GM23248 (cell line): Measurements from ENCODE around the gene OR2M7. TPM values are rescaled to one million over a fixed set of nuclear protein-coding genes. Genes with fewer than 3 reads are reported as not detected.
"Not testable (repeated sequence)": the region's sequence is repeated elsewhere in the genome, so short reads cannot be mapped to it uniquely, and the experiment has no call there.

Experiments
- DNase-seq: peaks from one replicate; pipeline ENCODE4 v3.0.0-alpha.2; 2015
- H2AFZ ChIP-seq: fragments of 200-600 bp; sonication (generic); 2 replicates; pipeline ENCODE4 v1.6.1; 2016; ENCODE audit warnings: antibody characterized with exemption
- H3F3A ChIP-seq: fragments of 200-600 bp; sonication (generic); 2 replicates; pipeline ENCODE4 v1.6.1; 2016; ENCODE audit warnings: mild to moderate bottlenecking, antibody characterized with exemption, mixed run types; ENCODE audit not compliant: insufficient read depth
- H3K27ac ChIP-seq: fragments of 200-600 bp; sonication (generic); 2 replicates; pipeline ENCODE4 v1.5.1; 2016; ENCODE audit warnings: mild to moderate bottlenecking
- H3K27me3 ChIP-seq: fragments of 200-600 bp; sonication (generic); replicated peaks from 2 replicates; pipeline ENCODE4 v1.6.1; 2016; ENCODE audit warnings: mild to moderate bottlenecking; ENCODE audit not compliant: insufficient read depth
- H3K36me3 ChIP-seq: fragments of 200-600 bp; sonication (generic); 2 replicates; pipeline ENCODE4 v1.6.1; 2016; ENCODE audit warnings: low read depth, mild to moderate bottlenecking
- H3K4me1 ChIP-seq: fragments of 200-600 bp; sonication (generic); 2 replicates; pipeline ENCODE4 v1.6.1; 2016; ENCODE audit warnings: mild to moderate bottlenecking; ENCODE audit not compliant: insufficient read depth
- H3K4me2 ChIP-seq: fragments of 200-600 bp; sonication (generic); one replicate; pipeline ENCODE4 v1.6.1; 2016; ENCODE audit warnings: mild to moderate bottlenecking; ENCODE audit not compliant: unreplicated experiment
- H3K4me3 ChIP-seq: fragments of 200-600 bp; sonication (generic); 2 replicates; pipeline ENCODE4 v1.5.1; 2016; ENCODE audit warnings: mild to moderate bottlenecking
- H3K79me2 ChIP-seq: fragments of 200-600 bp; sonication (generic); 2 replicates; pipeline ENCODE4 v1.6.1; 2016; ENCODE audit warnings: mild to moderate bottlenecking; ENCODE audit not compliant: insufficient read depth
- H3K9ac ChIP-seq: fragments of 200-600 bp; sonication (generic); 2 replicates; pipeline ENCODE4 v1.6.1; 2016; ENCODE audit warnings: mild to moderate bottlenecking
- H3K9me2 ChIP-seq: fragments of 200-600 bp; sonication (generic); 2 replicates; pipeline ENCODE4 v1.6.1; 2016; ENCODE audit warnings: mixed run types, mild to moderate bottlenecking, moderate library complexity; ENCODE audit not compliant: insufficient read depth
- H3K9me3 ChIP-seq: fragments of 200-600 bp; sonication (generic); one replicate; pipeline ENCODE4 v1.6.1; 2017; ENCODE audit warnings: low read depth
- H4K20me1 ChIP-seq: fragments of 200-600 bp; sonication (generic); 2 replicates; pipeline ENCODE4 v1.6.0; 2016; ENCODE audit not compliant: insufficient read depth
- EZH2 ChIP-seq: fragments of 200-600 bp; sonication (generic); IDR thresholded peaks from 2 replicates; pipeline ENCODE4 v1.6.1; 2018; ENCODE audit warnings: antibody characterized with exemption, mild to moderate bottlenecking; ENCODE audit not compliant: insufficient read depth, poor library complexity, severe bottlenecking
- EZH2phosphoT487 ChIP-seq: fragments of 200-600 bp; sonication (generic); IDR thresholded peaks from 2 replicates; pipeline ENCODE4 v1.6.1; 2018; ENCODE audit warnings: antibody characterized with exemption, moderate library complexity, mild to moderate bottlenecking, low read depth; ENCODE audit not compliant: insufficient read depth
- WGBS, 2 experiments: methylation state at CpG; one replicate each; pipeline ENCODE4 v1.1.6; 2015 to 2017; ENCODE audit warnings: low lambda C conversion rate in 2 of 2, low coverage in 1 of 2; ENCODE audit errors: missing lambda C conversion rate in 2 of 2; 5-methylcytosine and 5-hydroxymethylcytosine counted together
- in situ Hi-C: fragments of 300-500 bp; cut with MboI; formaldehyde crosslinking; loops from 2 replicates; pipeline ENCODE4 v1.15.0; 2020
- polyA plus RNA-seq: library from polyadenylated mRNA; unstranded; fragments of >200 nt; fragmentation: Nextera tagmentation; extraction: Ambion mirVana; gene quantifications from 2 replicates; pipeline ENCODE4 v1.2.1, GENCODE V29; 2016
- total RNA-seq: library from RNA; depleted of rRNA; stranded (reverse); fragments of >200 nt; shearing (Covaris generic); gene quantifications from 2 replicates; pipeline ENCODE4 v1.2.3, GENCODE V29; 2014

OR2M7 gene
- total and polyA plus RNA-seq, 2 experiments from 2014 or later = not detected

DNA sequence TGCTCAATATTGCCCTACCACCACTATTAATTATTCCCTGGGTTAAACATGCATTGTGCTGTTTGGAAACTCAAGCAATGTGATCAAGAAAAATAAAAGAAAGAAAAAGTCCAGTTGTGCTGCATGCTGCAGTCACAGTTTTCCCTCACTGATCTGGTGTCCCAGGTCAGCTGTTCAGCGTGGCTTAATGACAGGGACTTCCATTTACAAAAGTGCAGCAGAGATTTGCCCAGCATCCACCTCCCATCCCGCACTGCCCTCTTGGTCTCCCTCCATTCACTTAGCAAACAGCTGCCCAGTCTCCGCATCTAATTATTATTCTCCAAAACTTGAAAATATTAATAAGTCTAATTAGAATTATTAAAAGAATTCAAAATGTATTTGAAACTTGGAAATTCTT, 35.0 kb upstream of the OR2M7 start:
- no peak overlapping the region for H2AFZ ChIP-seq
- no peak overlapping the region for H3K27ac ChIP-seq
- no peak overlapping the region for H3K9ac ChIP-seq
- in situ Hi-C loops = no loop called here
- H4K20me1 ChIP-seq = no peaks in the 10 kb centered on the region
- WGBS, 2 experiments = 26% methylated on average over 3 of the region's 3 CpGs
- no peak overlapping the region for H3K4me3 ChIP-seq
- DNase-seq = no peak
- no peaks in the 10 kb centered on the region for H3K9me3 ChIP-seq
- H3K79me2 ChIP-seq = no peaks in the 10 kb centered on the region
- H3F3A ChIP-seq = no peaks in the 10 kb centered on the region
- no peaks in the 10 kb centered on the region for H3K4me1 ChIP-seq
- no peak for TF ChIP-seq EZH2
- no peak for TF ChIP-seq EZH2phosphoT487
- no peaks in the 10 kb centered on the region for H3K9me2 ChIP-seq
- no peak overlapping the region for H3K4me2 ChIP-seq
- H3K36me3 ChIP-seq = no peaks in the 10 kb centered on the region
- no peaks in the 10 kb centered on the region for H3K27me3 ChIP-seq

GRCh38 chr1:248348475-248348874, 24.1 kb upstream of the OR2M7 start, which contains the start of gene OR14C36:
OR14C36 (plus strand) TSS chr1:248348775; CDS start chr1:248348775, 0 bp downstream.
- Histone ChIP-seq H3K4me3 (no peak within 1 kb of the TSS), H3K36me3 (no peaks in the 10 kb centered on the region), H2AFZ (no peak within 1 kb of the TSS), H3K4me1 (no peaks in the 10 kb centered on the region), H3K27me3 (no peaks in the 10 kb centered on the region), H3K9me3 (no peaks in the 10 kb centered on the region), H3K9ac (no peak within 1 kb of the TSS), H3F3A (no peaks in the 10 kb centered on the region), H4K20me1 (no peaks in the 10 kb centered on the region), H3K9me2 (no peaks in the 10 kb centered on the region), H3K79me2 (no peaks in the 10 kb centered on the region), H3K27ac (no peak within 1 kb of the TSS), H3K4me2 (no peak within 1 kb of the TSS)
- DNase-seq = no peak
- in situ Hi-C loops = no loop called here
- 18 to 20% methylated on average over 4 of the region's 4 CpGs for WGBS, 2 experiments
- TF ChIP-seq EZH2phosphoT487 = no peak
- no peak for TF ChIP-seq EZH2

GRCh38 chr1:248343451-248343850, 19.1 kb upstream of the OR2M7 start:
- Histone ChIP-seq H3K4me2 (no peak overlapping the region), H4K20me1 (no peaks in the 10 kb centered on the region), H2AFZ (no peak overlapping the region), H3K79me2 (no peaks in the 10 kb centered on the region), H3K4me3 (no peak overlapping the region), H3F3A (no peaks in the 10 kb centered on the region), H3K9me2 (no peaks in the 10 kb centered on the region), H3K27me3 (no peaks in the 10 kb centered on the region), H3K4me1 (no peaks in the 10 kb centered on the region), H3K9ac (no peak overlapping the region), H3K9me3 (no peaks in the 10 kb centered on the region), H3K27ac (no peak overlapping the region), H3K36me3 (no peaks in the 10 kb centered on the region)
- no peak for TF ChIP-seq EZH2phosphoT487
- no peak for TF ChIP-seq EZH2
- DNase-seq = no peak
- in situ Hi-C loops = no loop called here
- 3 to 6% methylated on average over 3 of the region's 3 CpGs for WGBS, 2 experiments

DNA sequence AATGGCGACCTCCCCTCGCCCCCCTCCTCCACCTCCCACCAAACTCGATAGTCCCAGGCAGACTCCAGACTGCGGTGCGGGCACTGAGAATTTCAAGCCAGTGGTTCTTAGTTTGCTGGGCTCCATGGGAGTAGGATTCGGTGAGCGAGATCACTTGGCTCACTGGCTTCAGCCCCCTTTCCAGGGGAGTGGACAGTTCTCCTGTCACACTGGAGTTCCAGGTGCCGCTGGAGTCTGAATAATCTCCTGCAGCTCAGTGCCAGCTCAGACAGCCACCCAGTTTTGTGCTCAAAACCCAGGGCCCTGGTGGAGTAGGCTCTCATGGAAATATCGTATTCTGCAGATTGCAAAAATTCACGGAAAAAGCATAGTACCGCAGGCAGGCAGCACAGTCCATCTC, 7.6 kb downstream of the OR2M7 start:
- no peak overlapping the region for H3K4me3 ChIP-seq
- no peaks in the 10 kb centered on the region for H4K20me1 ChIP-seq
- H2AFZ ChIP-seq = no peak overlapping the region
- 31 to 34% methylated on average over 10 to 11 of the region's 11 CpGs for WGBS, 2 experiments
- no peaks in the 10 kb centered on the region for H3K9me3 ChIP-seq
- H3K79me2 ChIP-seq = no peaks in the 10 kb centered on the region
- no peaks in the 10 kb centered on the region for H3F3A ChIP-seq
- H3K4me2 ChIP-seq = no peak overlapping the region
- TF ChIP-seq EZH2 = no peak
- TF ChIP-seq EZH2phosphoT487 = no peak
- no peaks in the 10 kb centered on the region for H3K36me3 ChIP-seq
- no peaks in the 10 kb centered on the region for H3K9me2 ChIP-seq
- H3K9ac ChIP-seq = no peak overlapping the region
- no peaks in the 10 kb centered on the region for H3K27me3 ChIP-seq
- no peaks in the 10 kb centered on the region for H3K4me1 ChIP-seq
- H3K27ac ChIP-seq = no peak overlapping the region
- no peak for DNase-seq
- in situ Hi-C loops = no loop called here

DNA sequence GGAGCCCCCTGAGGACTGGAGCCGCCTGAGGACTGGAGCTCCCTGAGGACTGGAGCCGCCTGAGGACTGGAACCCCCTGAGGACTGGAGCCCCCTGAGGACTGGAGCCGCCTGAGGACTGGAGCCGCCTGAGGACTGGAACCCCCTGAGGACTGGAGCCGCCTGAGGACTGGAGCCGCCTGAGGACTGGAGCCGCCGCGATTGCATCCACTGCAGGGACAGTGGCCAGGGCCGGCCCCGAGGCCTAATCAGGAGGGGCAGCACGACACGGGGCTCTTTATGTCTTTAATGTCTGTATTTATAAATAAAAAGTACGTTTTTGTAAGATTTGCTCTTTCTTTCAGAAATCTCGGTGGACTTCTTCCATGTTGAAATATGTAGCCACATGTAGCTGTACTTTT, 17.6 kb downstream of the OR2M7 start:
- WGBS, 2 experiments = 44 to 48% methylated on average over 12 to 15 of the region's 15 CpGs
- H3F3A ChIP-seq, H4K20me1 ChIP-seq, H3K27ac ChIP-seq, H3K79me2 ChIP-seq, H3K36me3 ChIP-seq, H3K9ac ChIP-seq, H3K9me3 ChIP-seq, H3K4me1 ChIP-seq, DNase-seq, in situ Hi-C loops, H3K4me2 ChIP-seq, H2AFZ ChIP-seq, H3K9me2 ChIP-seq, H3K27me3 ChIP-seq, H3K4me3 ChIP-seq: not testable (repeated sequence)
